HepG2 (cell line): ENCODE data around the gene KCNQ1OT1. TPM values are rescaled to one million over a fixed set of nuclear protein-coding genes. Genes with fewer than 3 reads are reported as not detected.

Experiments used
- CHD2 ChIP-seq: IDR thresholded peaks from 2 replicates; pipeline ENCODE4 v1.6.1; 2011; ENCODE audit warnings: low read depth, low read length, improper control_type of control experiment
- KAT2B ChIP-seq: fragments of 150-350 bp; IDR thresholded peaks from 2 replicates; pipeline ENCODE4 v1.6.1; 2014; ENCODE audit warnings: low read depth, low read length, borderline replicate concordance
- ZC3H13 ChIP-seq: sonication (generic); formaldehyde crosslinking; IDR thresholded peaks from 2 replicates; pipeline ENCODE4 v1.8.1; 2023; ENCODE audit warnings: mild to moderate bottlenecking, missing genetic modification reagents, moderate library complexity
- ZNF207 ChIP-seq: fragments of 450-650 bp; IDR thresholded peaks from 2 replicates; pipeline ENCODE4 v1.6.1; 2016; ENCODE audit warnings: antibody characterized with exemption, borderline replicate concordance
- ZNF678 ChIP-seq: sonication (generic); formaldehyde crosslinking; IDR thresholded peaks from 2 replicates; pipeline ENCODE4 v1.4.0; 2020; ENCODE audit warnings: mild to moderate bottlenecking, missing genetic modification reagents
- polyA plus RNA-seq, 8 experiments: library from polyadenylated mRNA; depleted of rRNA in 3 of 8; stranded (reverse) in 7 of 8; unstranded in 1 of 8; fragments of >200 nt; fragmentation: Illumina TruSeq in 4 of 8; extraction: Trizol in 4 of 8; gene quantifications; 2 replicates each; pipeline versions ENCODE4 v1.2.1 to v1.2.3, GENCODE V29; 2011 to 2016; ENCODE audit warnings: low read depth in 4 of 8, missing spikeins in 1 of 8, mixed read lengths in 1 of 8; ENCODE audit not compliant: insufficient read depth in 1 of 8
- total RNA-seq, 5 experiments: library from RNA; depleted of rRNA; stranded (reverse); fragments of >200 nt; fragmentation: Illumina TruSeq; extraction: Trizol; gene quantifications; 2 replicates each; pipeline ENCODE4 v1.2.3, GENCODE V29; 2016; ENCODE audit warnings: low read depth in 1 of 5
- TF ChIP-seq, protein P1 (sequence below), 2 experiments: fragments of 450-650 bp in 1 of 2; sonication (generic) in 1 of 2; formaldehyde crosslinking in 1 of 2; IDR thresholded peaks; 2 replicates each; pipeline versions ENCODE4 v1.6.1 to v1.8.0; 2016 to 2022; ENCODE audit warnings: antibody characterized with exemption in 1 of 2, mild to moderate bottlenecking in 1 of 2, missing genetic modification reagents in 1 of 2
- TF ChIP-seq, protein P2 (sequence below): sonication (generic); formaldehyde crosslinking; IDR thresholded peaks from 2 replicates; pipeline ENCODE4 v1.4.0; 2020; ENCODE audit warnings: missing genetic modification reagents
- TF ChIP-seq, protein P3 (sequence below): sonication (generic); formaldehyde crosslinking; IDR thresholded peaks from 2 replicates; pipeline ENCODE4 v1.8.0; 2022; ENCODE audit warnings: missing genetic modification reagents, low read depth, mild to moderate bottlenecking, borderline replicate concordance
- TF ChIP-seq, protein P4 (sequence below): sonication (generic); formaldehyde crosslinking; IDR thresholded peaks from 2 replicates; pipeline ENCODE4 v1.5.0; 2020; ENCODE audit warnings: mild to moderate bottlenecking, missing genetic modification reagents, borderline replicate concordance
- TF ChIP-seq, protein P5 (sequence below): sonication (generic); formaldehyde crosslinking; IDR thresholded peaks from 2 replicates; pipeline ENCODE4 v1.9.0; 2022; ENCODE audit warnings: missing genetic modification reagents, mild to moderate bottlenecking, borderline replicate concordance

Gene KCNQ1OT1
- total and polyA plus RNA-seq, 2 of the 13 experiments (the other 11 are each of a cell fraction or from before 2014, with no cell fraction given) = 1.3 to 18.9 TPM

DNA sequence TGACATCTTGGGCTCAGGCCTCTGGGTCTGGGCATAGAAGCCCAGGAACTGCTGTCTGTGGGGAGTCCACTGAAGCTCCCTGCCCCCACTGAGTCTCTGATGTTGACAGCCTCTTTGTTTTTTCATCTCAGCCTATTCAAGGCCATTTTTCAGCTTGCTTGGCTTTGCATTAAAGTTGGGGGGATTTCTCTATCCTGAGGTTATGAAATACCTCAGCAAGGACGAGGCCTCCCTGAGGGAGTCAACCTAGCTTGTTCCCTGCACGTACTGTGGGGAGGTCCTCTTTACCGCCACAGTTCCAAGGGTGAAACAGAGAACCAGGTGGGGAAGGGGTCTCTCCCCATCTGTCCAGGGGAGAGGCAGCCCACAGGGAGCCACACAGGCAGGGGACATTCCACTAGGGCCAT is 8.4 kb downstream of the KCNQ1OT1 start (continued):
- TF ChIP-seq, protein P1, sequence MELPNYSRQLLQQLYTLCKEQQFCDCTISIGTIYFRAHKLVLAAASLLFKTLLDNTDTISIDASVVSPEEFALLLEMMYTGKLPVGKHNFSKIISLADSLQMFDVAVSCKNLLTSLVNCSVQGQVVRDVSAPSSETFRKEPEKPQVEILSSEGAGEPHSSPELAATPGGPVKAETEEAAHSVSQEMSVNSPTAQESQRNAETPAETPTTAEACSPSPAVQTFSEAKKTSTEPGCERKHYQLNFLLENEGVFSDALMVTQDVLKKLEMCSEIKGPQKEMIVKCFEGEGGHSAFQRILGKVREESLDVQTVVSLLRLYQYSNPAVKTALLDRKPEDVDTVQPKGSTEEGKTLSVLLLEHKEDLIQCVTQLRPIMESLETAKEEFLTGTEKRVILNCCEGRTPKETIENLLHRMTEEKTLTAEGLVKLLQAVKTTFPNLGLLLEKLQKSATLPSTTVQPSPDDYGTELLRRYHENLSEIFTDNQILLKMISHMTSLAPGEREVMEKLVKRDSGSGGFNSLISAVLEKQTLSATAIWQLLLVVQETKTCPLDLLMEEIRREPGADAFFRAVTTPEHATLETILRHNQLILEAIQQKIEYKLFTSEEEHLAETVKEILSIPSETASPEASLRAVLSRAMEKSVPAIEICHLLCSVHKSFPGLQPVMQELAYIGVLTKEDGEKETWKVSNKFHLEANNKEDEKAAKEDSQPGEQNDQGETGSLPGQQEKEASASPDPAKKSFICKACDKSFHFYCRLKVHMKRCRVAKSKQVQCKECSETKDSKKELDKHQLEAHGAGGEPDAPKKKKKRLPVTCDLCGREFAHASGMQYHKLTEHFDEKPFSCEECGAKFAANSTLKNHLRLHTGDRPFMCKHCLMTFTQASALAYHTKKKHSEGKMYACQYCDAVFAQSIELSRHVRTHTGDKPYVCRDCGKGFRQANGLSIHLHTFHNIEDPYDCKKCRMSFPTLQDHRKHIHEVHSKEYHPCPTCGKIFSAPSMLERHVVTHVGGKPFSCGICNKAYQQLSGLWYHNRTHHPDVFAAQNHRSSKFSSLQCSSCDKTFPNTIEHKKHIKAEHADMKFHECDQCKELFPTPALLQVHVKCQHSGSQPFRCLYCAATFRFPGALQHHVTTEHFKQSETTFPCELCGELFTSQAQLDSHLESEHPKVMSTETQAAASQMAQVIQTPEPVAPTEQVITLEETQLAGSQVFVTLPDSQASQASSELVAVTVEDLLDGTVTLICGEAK (IDR thresholded peaks at IDR 0.05) = no peak
- TF ChIP-seq, protein P1 (CRISPR knock-in tag; IDR thresholded peaks at IDR 0.05) = no peak
- TF ChIP-seq CHD2 = no peak
- TF ChIP-seq, protein P2, sequence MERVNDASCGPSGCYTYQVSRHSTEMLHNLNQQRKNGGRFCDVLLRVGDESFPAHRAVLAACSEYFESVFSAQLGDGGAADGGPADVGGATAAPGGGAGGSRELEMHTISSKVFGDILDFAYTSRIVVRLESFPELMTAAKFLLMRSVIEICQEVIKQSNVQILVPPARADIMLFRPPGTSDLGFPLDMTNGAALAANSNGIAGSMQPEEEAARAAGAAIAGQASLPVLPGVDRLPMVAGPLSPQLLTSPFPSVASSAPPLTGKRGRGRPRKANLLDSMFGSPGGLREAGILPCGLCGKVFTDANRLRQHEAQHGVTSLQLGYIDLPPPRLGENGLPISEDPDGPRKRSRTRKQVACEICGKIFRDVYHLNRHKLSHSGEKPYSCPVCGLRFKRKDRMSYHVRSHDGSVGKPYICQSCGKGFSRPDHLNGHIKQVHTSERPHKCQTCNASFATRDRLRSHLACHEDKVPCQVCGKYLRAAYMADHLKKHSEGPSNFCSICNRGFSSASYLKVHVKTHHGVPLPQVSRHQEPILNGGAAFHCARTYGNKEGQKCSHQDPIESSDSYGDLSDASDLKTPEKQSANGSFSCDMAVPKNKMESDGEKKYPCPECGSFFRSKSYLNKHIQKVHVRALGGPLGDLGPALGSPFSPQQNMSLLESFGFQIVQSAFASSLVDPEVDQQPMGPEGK (CRISPR knock-in tag) = peak; percentile 67; the same call in 1 of the 2 replicates
- TF ChIP-seq, protein P3, sequence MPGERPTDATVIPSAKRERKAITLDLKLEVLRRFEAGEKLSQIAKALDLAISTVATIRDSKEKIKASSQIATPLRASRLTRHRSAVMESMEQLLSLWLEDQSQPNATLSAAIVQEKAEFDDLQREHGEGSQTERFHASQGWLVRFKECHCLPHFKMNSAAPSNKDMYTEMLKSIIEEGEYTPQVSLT (CRISPR knock-in tag) = no peak
- TF ChIP-seq, protein P4, sequence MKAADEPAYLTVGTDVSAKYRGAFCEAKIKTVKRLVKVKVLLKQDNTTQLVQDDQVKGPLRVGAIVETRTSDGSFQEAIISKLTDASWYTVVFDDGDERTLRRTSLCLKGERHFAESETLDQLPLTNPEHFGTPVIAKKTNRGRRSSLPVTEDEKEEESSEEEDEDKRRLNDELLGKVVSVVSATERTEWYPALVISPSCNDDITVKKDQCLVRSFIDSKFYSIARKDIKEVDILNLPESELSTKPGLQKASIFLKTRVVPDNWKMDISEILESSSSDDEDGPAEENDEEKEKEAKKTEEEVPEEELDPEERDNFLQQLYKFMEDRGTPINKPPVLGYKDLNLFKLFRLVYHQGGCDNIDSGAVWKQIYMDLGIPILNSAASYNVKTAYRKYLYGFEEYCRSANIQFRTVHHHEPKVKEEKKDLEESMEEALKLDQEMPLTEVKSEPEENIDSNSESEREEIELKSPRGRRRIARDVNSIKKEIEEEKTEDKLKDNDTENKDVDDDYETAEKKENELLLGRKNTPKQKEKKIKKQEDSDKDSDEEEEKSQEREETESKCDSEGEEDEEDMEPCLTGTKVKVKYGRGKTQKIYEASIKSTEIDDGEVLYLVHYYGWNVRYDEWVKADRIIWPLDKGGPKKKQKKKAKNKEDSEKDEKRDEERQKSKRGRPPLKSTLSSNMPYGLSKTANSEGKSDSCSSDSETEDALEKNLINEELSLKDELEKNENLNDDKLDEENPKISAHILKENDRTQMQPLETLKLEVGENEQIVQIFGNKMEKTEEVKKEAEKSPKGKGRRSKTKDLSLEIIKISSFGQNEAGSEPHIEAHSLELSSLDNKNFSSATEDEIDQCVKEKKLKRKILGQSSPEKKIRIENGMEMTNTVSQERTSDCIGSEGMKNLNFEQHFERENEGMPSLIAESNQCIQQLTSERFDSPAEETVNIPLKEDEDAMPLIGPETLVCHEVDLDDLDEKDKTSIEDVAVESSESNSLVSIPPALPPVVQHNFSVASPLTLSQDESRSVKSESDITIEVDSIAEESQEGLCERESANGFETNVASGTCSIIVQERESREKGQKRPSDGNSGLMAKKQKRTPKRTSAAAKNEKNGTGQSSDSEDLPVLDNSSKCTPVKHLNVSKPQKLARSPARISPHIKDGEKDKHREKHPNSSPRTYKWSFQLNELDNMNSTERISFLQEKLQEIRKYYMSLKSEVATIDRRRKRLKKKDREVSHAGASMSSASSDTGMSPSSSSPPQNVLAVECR = no peak
- TF ChIP-seq KAT2B = no peak
- TF ChIP-seq, protein P5, sequence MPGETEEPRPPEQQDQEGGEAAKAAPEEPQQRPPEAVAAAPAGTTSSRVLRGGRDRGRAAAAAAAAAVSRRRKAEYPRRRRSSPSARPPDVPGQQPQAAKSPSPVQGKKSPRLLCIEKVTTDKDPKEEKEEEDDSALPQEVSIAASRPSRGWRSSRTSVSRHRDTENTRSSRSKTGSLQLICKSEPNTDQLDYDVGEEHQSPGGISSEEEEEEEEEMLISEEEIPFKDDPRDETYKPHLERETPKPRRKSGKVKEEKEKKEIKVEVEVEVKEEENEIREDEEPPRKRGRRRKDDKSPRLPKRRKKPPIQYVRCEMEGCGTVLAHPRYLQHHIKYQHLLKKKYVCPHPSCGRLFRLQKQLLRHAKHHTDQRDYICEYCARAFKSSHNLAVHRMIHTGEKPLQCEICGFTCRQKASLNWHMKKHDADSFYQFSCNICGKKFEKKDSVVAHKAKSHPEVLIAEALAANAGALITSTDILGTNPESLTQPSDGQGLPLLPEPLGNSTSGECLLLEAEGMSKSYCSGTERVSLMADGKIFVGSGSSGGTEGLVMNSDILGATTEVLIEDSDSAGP (CRISPR knock-in tag) = 0 out of 2 replicates have a peak, but pooled peaks have one; percentile 19
- no peak for TF ChIP-seq ZC3H13 (CRISPR knock-in tag)
- no peak for TF ChIP-seq ZNF207
- no peak for TF ChIP-seq ZNF678 (CRISPR knock-in tag)
